Right cardiac atrium (tissue), 5 donors: ENCODE data around the gene AIG1. TPM values are rescaled to one million over a fixed set of nuclear protein-coding genes. Genes with fewer than 3 reads are reported as not detected.
A peak's percentile ranks its signal among the peaks of the same experiment; 100 is the strongest.
"Not testable (repeated sequence)": the region's sequence is repeated elsewhere in the genome, so short reads cannot be mapped to it uniquely, and the experiment has no call there.

Source experiments
- ATAC-seq, 2 donors: fragments of 200-7000 bp; cut with Tn5 transposase; one replicate each; pipeline versions ENCODE4 v1.8.0 to v1.9.1; 2020; ENCODE audit warnings: moderate library complexity in 2 of 2, mild to moderate bottlenecking in 1 of 2
- DNase-seq, 3 donors: peaks; one replicate each; pipeline ENCODE4 v3.0.0-alpha.2; 2020
- H3K27ac ChIP-seq: one replicate; pipeline ENCODE4 v1.5.1; 2013; ENCODE audit warnings: mild to moderate bottlenecking, low read length, control low read depth, moderate library complexity
- H3K27me3 ChIP-seq: one replicate; pipeline ENCODE4 v1.6.1; 2013; ENCODE audit not compliant: control insufficient read depth, insufficient read depth
- H3K4me1 ChIP-seq: one replicate; pipeline ENCODE4 v1.6.1; 2013; ENCODE audit warnings: low read length; ENCODE audit not compliant: control insufficient read depth, insufficient read depth
- H3K4me3 ChIP-seq: one replicate; pipeline ENCODE4 v1.5.1; 2013; ENCODE audit warnings: low read length, control low read depth
- H3K9me3 ChIP-seq: one replicate; pipeline ENCODE4 v1.6.1; 2013; ENCODE audit warnings: low read length; ENCODE audit not compliant: control insufficient read depth
- WGBS: extraction: QIAGEN DNeasy Blood & Tissue Kit; methylation state at CpG from one replicate; pipeline ENCODE4 v1.1.7; 2013; 5-methylcytosine and 5-hydroxymethylcytosine counted together
- intact Hi-C, 4 donors: fragments of 100-400 bp; cut with DNase I; formaldehyde crosslinking; loops; one replicate each; pipeline versions ENCODE4 v1.11.0 to v1.14.0; 2022 to 2023
- long read RNA-seq, 4 donors: library from polyadenylated mRNA; unstranded; transcript quantifications; one replicate each; pipeline ENCODE4 v2.0.0, GENCODE V29; 2020 to 2021
- polyA plus RNA-seq: library from polyadenylated mRNA; stranded (reverse); fragments of 200-250 nt; gene quantifications from one replicate; pipeline ENCODE4 v1.2.3, GENCODE V29; 2013
- total RNA-seq, 4 donors: library from RNA; stranded (reverse); fragmentation: NEBNext Ultra II Directional; extraction: Animal tissue kit (Norgen Biotek cat#: 25700); gene quantifications; one replicate each; pipeline ENCODE4 v1.2.1, GENCODE V29; 2021
- donor health status: healthy with polysubstance abuse.
- donor health status: DM: no; HTN: yes; CAD: no.
- donor health status: DM: no; HTN: no; CAD: no.
- donor health status: DM: no; HTN: yes; CAD: no; lungs with severe emphysema.
- donor health status: DM: yes; HTN: yes; CAD: no.

The AIG1 gene
- total RNA-seq (10 to 100 TPM; 44.4 to 54.9 (median 48.5) TPM), polyA plus RNA-seq (69.8 TPM)
- long read RNA-seq, donor 1, transcript AIG1-202 (6 exons, 1,395 nt) = major isoform, 51 of 83 reads
- long read RNA-seq, donor 1, partial matches to known transcripts = 4 of 83 reads
- long read RNA-seq, donor 1, other reads (novel, unspliced or antisense) = 23 of 83 reads
- long read RNA-seq, donor 2, transcript AIG1-202 (6 exons, 1,395 nt) = major isoform, 29 of 42 reads
- long read RNA-seq, donor 2, partial matches to known transcripts = 0 of 42 reads
- long read RNA-seq, donor 2, other reads (novel, unspliced or antisense) = 11 of 42 reads
- long read RNA-seq, donor 3, transcript AIG1-208 (4 exons, 3,393 nt) = minor isoform, 9 of 110 reads
- long read RNA-seq, donor 3, transcript AIG1-202 (6 exons, 1,395 nt) = major isoform, 72 of 110 reads
- long read RNA-seq, donor 3, partial matches to known transcripts = 4 of 110 reads
- long read RNA-seq, donor 3, other reads (novel, unspliced or antisense) = 22 of 110 reads
- long read RNA-seq, donor 4, transcript AIG1-202 (6 exons, 1,395 nt) = major isoform, 31 of 40 reads
- long read RNA-seq, donor 4, partial matches to known transcripts = 2 of 40 reads
- long read RNA-seq, donor 4, other reads (novel, unspliced or antisense) = 4 of 40 reads

GRCh38 chr6:143060806-143061596, at the start of gene AIG1:
TSS of gene AIG1 (plus strand) at chr6:143060889. CDS start at chr6:143060926, 37 bp downstream.
- DNase-seq (no peak), ATAC-seq (peak; percentile 24 to 47)
- Histone ChIP-seq H3K27me3 (no peaks in the 10 kb centered on the region), H3K9me3 (no peaks in the 10 kb centered on the region), H3K4me3 (peak within 1 kb of the TSS; percentile 88), H3K4me1 (peaks cover 2% of the 10 kb centered on the region), H3K27ac (peak within 1 kb of the TSS; percentile 97)
- 10% methylated on average over 49 of the region's 50 CpGs for WGBS
- intact Hi-C loops = no loop called here

GRCh38 chr6:143014764-143015163, 45.9 kb upstream of the AIG1 start:
- no peak for DNase-seq
- Histone ChIP-seq H3K27ac (no peak overlapping the region), H3K4me1 (no peaks in the 10 kb centered on the region), H3K9me3 (no peaks in the 10 kb centered on the region), H3K4me3 (no peak overlapping the region), H3K27me3 (no peaks in the 10 kb centered on the region)
- ATAC-seq = no peak
- intact Hi-C loops = no loop called here
- 86% methylated on average over 2 of the region's 2 CpGs for WGBS

GRCh38 chr6:143015300-143015706, 45.4 kb upstream of the AIG1 start:
- no peaks in the 10 kb centered on the region for H3K9me3 ChIP-seq
- no peaks in the 10 kb centered on the region for H3K27me3 ChIP-seq
- WGBS = 84% methylated on average over 4 of the region's 4 CpGs
- no peak for ATAC-seq
- DNase-seq = no peak
- intact Hi-C loops = no loop called here
- no peaks in the 10 kb centered on the region for H3K4me1 ChIP-seq
- no peak overlapping the region for H3K27ac ChIP-seq
- H3K4me3 ChIP-seq = no peak overlapping the region

DNA sequence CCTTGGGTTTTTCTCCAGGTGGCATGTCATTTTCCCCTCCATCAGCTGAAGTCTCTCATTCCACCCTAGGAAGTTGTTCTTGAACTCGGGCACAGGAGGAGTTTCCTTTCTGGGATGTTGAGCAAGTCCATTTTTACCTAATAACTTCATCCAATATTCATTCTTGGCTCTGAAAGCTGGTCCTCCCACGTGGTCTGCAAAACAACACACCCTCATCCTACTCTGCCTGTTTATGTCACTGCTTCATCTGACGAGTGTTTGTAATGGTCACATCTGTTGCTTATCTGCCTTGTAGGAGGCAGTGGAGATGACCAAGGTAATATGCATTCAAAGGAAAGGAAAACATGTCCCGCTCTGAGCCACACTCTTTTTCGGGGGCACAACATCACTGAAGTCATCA, 41.7 kb upstream of the AIG1 start:
- intact Hi-C loops = no loop called here
- H3K9me3 ChIP-seq = no peaks in the 10 kb centered on the region
- no peak for ATAC-seq
- H3K27me3 ChIP-seq = no peaks in the 10 kb centered on the region
- H3K27ac ChIP-seq = no peak overlapping the region
- DNase-seq = no peak
- peaks cover 1% of the 10 kb centered on the region for H3K4me1 ChIP-seq
- no peak overlapping the region for H3K4me3 ChIP-seq
- WGBS = 47% methylated on average over 5 of the region's 5 CpGs

GRCh38 chr6:143020862-143021261, 39.8 kb upstream of the AIG1 start:
- not testable (repeated sequence) for H3K27me3 ChIP-seq, H3K27ac ChIP-seq, H3K9me3 ChIP-seq, H3K4me1 ChIP-seq, H3K4me3 ChIP-seq, DNase-seq, ATAC-seq
- intact Hi-C loops = loop anchor here in 2 of 4 donors (10.0 kb wide), 2 partner anchors 404 to 546 kb away; no protein-coding TSS in a partner anchor
- WGBS = 75% methylated on average over 2 of the region's 2 CpGs

DNA sequence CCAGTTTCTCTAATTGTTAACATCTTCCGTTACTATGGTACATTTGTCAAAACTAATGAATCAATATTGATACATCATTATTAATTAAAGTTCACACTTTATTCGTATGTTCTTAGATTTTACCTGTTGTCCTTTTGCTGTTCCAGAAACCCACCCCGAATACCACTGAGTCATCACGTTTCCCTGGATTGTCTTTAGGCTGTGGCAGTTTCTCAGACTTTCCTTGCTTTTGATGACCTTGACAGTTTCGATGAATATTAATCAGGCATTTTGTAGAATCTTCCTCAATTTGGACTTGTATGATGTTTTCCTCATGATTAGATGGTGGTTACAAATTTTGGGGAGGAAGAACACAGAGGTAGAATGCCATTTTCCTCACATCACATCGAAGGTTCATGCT, 39.1 kb upstream of the AIG1 start:
- no peaks in the 10 kb centered on the region for H3K27me3 ChIP-seq
- H3K27ac ChIP-seq = no peak overlapping the region
- DNase-seq (no peak), ATAC-seq (no peak)
- intact Hi-C loops = loop anchor here in 2 of 4 donors (10.0 kb wide), 2 partner anchors 403 to 547 kb away; no protein-coding TSS in a partner anchor
- H3K4me1 ChIP-seq = peaks cover 1% of the 10 kb centered on the region
- H3K4me3 ChIP-seq = no peak overlapping the region
- H3K9me3 ChIP-seq = no peaks in the 10 kb centered on the region
- 94% methylated on average over 6 of the region's 6 CpGs for WGBS

DNA sequence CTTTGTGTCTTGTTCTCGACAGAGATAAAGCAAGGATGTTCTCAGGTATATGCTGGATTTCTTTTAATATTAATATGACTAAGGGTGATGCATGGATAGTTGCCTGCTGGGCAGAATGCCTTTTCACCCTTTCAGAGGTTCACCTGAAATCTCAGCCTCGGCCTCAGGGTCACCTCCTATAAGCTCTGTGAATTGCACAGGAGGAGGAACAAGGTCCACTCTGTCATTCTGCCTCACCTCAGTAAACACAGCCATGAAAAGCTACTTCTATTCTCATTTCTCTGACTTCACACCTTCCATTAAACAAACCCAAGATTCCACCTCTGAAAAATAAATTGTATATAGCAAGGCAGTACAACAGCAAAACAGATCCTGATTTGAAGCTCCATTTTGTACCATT, 38.1 kb upstream of the AIG1 start:
- H3K27me3 ChIP-seq = no peaks in the 10 kb centered on the region
- H3K9me3 ChIP-seq = no peaks in the 10 kb centered on the region
- 90% methylated on average over 2 of the region's 2 CpGs for WGBS
- intact Hi-C loops = loop anchor here in 2 of 4 donors (2.0 to 10.0 kb wide), 3 partner anchors 326 to 548 kb away; no protein-coding TSS in a partner anchor
- peaks cover 1% of the 10 kb centered on the region for H3K4me1 ChIP-seq
- no peak for ATAC-seq
- H3K4me3 ChIP-seq = no peak overlapping the region
- H3K27ac ChIP-seq = no peak overlapping the region
- DNase-seq = no peak

DNA sequence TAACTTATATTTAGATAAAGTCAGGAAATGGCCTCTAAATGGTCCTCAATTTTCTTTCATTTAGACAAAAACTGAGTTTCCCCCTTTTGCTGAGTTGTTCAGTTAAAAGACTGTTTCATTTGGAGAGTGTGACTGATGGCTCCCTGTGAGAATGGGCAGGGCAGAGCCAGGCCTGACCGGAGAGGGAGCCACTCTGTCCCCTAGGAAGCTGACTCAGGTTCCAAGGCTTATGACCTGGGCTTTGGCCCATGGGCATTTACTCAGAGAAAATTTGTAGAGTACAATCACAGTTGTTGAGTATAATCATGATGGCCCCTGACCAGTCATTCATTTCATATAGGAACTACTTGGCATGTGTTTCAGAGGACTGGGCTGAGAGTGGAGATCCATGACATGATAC, 37.0 kb upstream of the AIG1 start:
- Histone ChIP-seq H3K9me3 (no peaks in the 10 kb centered on the region), H3K4me3 (no peak overlapping the region), H3K4me1 (peaks cover 1% of the 10 kb centered on the region), H3K27ac (no peak overlapping the region), H3K27me3 (no peaks in the 10 kb centered on the region)
- ATAC-seq (no peak), DNase-seq (no peak)
- intact Hi-C loops = loop anchor here in 2 of 4 donors (2.0 to 10.0 kb wide), 3 partner anchors 327 to 549 kb away; no protein-coding TSS in a partner anchor
- WGBS = 70% methylated on average over 1 of the region's 1 CpG

DNA sequence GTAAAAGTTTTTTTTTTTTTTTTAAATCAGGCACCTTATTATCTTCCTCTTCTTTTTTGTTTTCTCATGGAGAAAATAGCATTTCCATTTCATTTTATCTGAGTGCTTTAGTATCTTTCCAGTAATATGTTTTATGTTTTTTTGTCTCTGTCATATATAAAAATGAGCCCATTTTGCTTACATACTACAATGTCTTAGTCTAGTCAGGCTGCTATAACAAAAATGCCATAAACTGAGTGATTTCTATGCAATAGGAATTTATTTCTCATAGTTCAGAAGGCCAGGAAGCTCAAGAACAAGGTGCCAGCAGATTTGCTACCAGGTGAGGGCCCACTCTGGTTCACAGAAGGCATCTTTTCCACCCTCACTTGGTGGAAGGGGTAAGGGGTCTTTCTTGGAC, 35.7 kb upstream of the AIG1 start:
- no peaks in the 10 kb centered on the region for H3K27me3 ChIP-seq
- no peak overlapping the region for H3K27ac ChIP-seq
- DNase-seq (no peak), ATAC-seq (no peak)
- intact Hi-C loops = loop anchor here in 3 of 4 donors (5.0 to 10.0 kb wide), 4 partner anchors 278 to 550 kb away; no protein-coding TSS in a partner anchor
- peaks cover 1% of the 10 kb centered on the region for H3K4me1 ChIP-seq
- H3K9me3 ChIP-seq = no peaks in the 10 kb centered on the region
- H3K4me3 ChIP-seq = no peak overlapping the region

- no peak overlapping the region for H3K27ac ChIP-seq
- no peak overlapping the region for H3K4me3 ChIP-seq
- peaks cover 1% of the 10 kb centered on the region for H3K4me1 ChIP-seq
- H3K27me3 ChIP-seq = no peaks in the 10 kb centered on the region
- no peaks in the 10 kb centered on the region for H3K9me3 ChIP-seq
- intact Hi-C loops = loop anchor here (2.0 to 10.0 kb wide), 5 partner anchors 280 to 552 kb away; no protein-coding TSS in a partner anchor
- DNase-seq (peak; percentile 22 to 65 (median 62)), ATAC-seq (peak in 1 of 2 donors; percentile 73)
- WGBS = 59% methylated on average over 5 of the region's 5 CpGs
Measured at GRCh38 chr6:143026696-143027449, 33.8 kb upstream of the AIG1 start.
